Measurements from ENCODE around the gene EVI5L. TPM values are rescaled to one million over a fixed set of nuclear protein-coding genes. Genes with fewer than 3 reads are reported as not detected.

EVI5L gene
- total RNA-seq, 1 donor from 2014 or later, result 44.5 TPM

DNA sequence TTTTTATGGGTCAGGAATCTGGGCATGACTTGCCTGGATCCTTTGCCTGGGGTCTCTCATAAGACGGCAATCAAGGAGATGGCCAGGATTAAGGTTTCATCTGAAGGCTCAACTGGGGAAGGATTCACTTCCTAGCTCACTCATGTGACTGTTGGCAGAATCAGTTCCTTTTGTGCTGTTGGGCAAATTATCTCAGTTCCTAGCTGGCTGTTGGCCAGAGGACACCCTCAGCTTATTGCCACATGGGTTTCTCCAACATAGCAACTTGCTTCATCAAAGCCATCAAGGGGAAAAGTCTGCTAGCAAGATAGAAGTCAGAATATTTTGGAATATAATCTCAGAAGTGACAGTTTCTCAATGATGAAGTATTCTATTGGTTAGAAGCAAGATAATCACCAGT lies 12.2 kb upstream of the EVI5L start:
- DNase-seq, result no peak

DNA sequence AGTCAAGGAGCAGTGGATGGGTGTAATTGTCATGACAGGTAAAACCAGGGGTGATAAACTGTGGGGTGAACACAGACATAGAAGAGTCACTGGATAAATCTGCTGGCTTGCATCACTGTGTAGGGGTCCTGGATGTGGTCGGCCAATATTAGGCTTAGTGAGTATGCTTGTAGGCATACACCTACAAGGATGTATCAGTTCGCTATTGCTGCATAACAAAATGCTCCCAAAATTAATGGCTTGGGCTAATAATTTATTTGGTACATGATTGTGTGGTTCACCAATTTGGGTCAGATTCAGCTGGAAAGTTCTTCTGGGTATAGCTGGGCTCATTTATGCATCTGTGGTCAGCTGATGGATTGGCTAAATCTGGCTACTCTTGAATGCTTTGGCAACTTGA lies 11.2 kb upstream of the EVI5L start:
- DNase-seq, result no peak

DNA sequence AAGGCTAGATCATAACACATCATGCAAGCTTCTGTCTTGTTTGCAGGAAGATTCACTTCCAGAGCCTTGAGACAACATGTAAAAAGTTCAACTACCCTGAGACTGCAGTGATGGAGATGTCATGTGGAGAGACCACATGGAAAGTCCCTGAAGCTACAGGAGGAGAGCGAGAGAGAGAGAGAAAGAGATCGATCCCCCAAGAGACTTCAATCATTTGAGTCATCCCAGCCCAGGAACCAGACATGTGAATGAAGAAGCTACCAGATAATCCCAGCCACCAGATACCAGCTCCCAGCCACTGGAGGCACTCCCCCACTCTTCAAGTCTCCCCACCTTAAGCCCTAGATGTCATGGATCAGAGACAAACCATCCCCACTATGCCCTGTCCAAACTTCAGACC lies 10.7 kb upstream of the EVI5L start:
- DNase-seq, result no peak

DNA sequence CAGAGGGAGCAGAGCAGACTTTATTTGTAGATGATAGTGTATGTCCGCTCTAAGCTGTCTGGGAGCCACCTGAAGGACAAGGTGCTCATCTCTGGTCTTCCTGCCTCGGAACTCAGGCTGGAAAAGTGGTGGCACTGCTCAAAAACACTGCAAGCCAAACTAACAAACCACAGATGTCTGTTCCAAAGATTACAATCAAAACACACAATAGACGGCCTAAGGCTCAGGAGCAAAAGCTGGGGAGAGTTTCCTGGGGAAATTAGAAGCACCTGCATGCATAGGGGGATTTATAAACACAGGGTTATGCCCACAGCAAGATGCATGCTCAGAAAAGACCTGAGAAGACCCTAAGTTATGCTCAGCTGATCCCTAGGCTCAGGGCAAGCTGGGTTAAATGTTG lies 9.4 kb upstream of the EVI5L start:
- DNase-seq, result no peak

DNA sequence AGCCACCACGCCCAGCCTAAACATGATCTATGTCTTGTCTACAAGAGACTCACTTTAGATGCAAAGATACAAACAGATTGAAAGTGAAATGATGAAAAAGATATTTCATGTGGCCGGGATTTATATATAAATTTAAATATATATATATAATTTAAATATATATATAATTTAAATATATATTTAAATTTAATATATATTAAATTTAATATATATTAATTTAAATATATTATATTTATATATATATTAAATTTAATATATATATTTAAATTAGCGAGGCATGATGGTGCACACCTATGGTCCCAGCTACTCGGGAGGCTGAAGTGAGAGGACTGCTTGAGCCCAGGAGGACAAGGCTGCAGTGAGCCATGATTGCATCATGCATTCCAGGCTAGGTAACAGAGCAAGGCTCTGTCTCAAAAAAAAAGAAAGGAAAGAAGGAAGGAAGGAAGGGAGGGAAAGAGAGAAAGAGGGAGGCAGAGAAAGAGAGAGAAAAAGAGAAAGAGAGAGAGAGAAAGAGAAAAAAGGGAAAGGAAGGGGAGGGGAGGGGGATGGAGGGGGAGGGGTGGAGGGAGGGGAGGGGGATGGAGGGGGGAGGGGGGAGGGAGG lies 7.0 kb upstream of the EVI5L start:
- DNase-seq, result no peak

DNA sequence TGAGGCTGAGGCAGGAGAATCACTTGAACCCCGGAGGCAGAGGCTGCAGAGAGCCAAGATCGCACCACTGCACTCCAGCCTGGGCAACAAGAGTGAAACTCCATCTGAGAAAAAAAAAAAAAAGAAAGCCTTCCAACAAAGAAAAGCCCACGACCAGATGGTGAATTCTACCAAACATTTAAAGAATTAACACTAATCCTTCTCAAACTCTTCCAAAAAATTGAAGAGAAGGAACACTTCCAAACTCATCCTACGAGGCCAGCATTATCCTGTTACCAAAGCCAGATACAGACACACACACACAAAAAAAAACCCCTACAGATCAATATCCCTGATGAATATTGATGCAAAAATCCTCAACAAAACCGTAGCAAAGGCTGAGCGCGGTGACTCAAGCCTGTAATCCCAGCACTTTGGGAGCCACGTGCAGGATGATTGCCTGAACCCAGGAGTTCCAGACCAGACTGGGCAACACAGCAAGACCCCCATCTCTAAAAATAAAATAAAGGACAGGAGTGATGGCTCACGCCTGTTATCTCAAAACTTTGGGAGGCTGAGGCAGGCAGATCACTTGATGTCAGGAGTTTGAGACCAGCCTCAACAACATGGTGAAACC lies 6.2 kb upstream of the EVI5L start:
- DNase-seq, result no peak

DNA sequence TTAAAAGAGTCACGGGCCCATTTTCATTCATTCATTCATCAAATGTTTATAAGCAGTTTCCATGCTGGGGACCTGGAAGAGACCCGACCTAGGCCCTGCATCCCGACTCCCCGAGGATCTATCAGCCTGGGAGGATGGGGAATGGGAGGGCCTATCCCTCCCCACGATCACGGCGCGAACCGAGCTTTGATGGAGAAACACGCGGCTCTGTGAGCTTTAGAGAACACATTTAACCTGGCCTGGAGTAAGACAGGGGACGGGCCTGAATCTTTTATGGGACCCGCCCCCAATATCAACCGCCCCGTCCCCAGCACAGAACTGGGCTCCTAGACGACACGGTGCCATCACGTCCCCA lies 875 bp upstream of the EVI5L start:
- DNase-seq, result no peak

DNA sequence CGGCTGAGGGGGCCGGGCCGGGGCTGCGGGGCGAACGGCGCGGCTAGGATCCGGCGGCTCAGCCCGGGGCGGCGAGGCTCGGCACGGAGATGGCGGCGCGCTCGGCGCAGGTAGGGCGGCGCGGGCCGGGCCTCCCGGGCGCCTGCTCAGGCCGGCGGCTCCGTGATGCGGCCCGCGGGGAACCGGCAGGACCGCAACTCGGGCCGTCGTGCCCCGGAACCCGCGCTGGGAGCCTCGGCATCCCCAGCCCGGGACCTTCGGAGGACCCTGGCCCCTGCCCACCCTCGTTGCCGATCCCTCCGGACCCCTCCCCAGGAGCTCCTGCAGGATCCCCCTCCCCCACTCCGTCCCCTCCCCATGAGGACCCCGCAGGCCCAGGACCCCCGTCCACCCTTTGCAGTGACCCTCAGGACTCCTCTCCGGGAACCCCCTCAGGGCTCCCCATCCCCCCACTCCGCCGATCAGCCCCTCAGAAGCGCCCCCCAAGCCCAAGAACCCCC lies 304 bp downstream of the EVI5L start:
- DNase-seq, result no peak

DNA sequence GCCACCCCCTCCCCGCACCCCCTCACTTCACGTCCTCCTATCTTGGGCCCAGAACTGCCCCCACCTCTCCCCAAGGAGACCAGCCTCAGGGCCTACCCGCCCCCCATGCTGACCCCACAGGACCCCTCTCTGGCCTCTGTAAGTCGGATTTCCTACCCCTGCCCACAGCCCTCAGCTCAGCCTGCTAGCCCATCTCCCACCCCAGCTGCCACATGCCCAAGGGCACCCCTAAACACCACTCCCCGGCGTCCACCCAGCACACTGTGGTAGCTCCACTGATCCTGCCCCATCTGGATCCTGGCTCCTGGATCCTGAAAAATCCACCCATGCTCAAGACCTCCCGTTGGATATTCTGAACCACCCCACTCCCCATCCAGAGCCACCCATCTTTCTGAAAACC lies 805 bp downstream of the EVI5L start:
- no peak for DNase-seq

DNA sequence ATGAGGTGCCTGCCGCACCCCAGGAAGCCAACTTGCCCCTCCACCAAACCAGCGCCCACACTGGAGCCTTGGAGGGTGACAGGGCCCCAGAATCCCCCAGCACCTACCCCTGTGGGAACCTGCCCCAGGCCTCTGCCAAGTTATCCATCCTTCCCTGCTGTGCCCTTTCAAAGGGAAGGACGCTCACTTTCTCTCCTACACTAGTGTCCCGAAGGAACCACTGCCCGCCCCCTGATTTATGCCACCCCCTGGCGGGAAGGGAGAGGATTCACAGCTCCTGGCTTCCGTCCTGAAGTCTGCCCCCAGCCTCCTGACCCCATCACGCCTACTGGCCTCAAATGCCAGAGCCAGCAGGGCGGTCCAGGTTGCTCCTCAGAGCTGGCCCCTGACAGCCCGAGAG lies 1.4 kb downstream of the EVI5L start:
- no peak for DNase-seq

DNA sequence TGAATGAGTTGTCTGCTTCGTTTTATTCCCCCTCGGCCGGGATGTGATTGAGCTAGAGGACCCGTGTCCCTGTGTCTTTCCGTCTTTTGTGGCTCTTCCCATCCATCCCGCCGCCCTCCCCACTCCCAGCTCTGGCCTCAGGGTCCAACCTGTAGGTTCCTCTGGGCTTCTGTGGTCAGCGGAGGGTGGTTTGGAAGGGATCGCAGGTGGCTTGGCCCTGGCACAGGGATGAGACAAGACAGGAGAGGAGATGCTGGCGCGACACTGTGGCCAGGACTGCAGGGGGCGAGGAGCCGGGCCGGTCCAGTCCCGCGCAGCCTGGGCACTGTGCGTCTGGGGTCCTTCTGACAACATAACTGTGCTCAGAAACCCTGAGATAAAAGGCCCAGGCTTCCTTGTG lies 2.0 kb downstream of the EVI5L start:
- no peak for DNase-seq

DNA sequence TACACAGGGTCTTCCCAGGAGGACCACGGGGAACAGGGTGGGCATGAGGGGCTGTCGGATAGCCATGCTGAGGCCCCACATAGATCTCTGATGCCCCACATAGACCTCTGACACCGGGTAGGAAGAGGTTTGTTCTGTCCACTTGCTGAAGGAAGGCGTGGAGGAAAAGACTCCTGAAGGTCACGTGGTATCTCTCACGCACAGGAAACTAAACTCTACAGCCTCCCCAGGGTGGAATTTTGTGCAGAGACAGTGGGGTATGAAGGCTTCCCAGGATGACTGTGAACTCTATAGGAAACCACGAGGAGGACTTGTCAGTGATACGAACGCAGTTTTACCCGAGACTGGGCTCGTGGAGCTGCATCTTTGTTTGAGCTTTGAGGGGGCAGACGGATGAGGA lies 2.8 kb downstream of the EVI5L start:
- no peak for DNase-seq

DNA sequence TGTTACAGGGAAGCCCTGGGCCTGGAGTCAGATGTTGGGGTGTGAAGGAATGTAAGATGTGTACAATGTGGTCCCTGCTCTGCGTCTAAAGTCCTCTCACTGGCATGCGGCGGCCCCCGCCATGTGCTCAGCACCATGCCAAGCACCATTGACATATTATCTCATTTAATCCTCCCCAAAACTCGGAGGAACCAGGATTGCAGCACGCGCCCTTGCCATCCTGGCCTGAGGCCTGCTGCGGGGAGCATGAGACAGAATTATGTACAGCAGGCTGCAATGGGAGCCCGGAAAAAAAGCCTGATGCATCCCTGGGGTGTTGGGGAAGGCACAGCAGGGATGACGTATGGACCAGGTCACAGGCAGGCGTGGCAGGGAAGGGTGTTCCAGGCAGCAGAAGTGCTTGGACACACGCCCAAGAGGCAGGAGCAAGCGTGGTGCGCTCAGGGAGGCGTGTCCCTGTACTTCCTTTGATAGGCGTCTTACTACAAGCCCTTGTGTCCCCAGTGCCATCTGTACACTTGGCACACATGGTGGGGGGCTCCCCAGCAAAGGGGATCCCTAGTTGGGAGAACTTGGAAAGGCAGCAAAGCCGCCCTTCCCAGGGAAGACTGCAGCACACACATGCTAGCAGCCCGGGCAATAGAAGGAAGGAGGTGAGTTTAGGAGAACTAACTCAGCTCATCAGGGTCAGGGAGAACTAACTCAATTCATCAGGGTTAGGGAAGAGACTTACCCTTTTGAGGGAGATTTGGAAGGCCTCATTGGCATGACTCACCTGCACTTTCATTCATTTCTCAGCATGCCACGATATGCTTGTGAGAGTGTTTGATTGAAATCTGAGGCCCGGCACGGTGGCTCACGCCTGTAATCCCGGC lies 3.4 kb downstream of the EVI5L start:
- peak; percentile 35 for DNase-seq

DNA sequence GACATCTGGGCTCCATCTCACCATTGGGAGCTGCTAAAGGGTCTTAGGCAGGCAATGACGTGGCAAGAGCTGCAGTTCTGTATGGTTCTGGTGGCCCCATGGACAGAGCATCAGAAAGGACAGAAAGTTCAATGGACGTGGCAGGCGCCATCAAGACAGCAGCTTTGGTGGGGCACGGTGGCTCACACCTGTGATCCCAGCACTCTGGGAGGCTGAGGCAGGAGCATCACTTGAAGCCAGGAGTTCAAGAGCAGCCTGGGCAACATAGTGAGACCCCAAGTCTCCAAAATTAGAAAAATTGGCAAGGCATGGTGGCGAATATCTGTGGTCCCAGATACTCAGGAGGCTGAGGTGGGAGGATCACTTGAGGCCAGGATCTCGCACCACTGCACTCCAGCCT lies 9.5 kb downstream of the EVI5L start:
- DNase-seq, result no peak

DNA sequence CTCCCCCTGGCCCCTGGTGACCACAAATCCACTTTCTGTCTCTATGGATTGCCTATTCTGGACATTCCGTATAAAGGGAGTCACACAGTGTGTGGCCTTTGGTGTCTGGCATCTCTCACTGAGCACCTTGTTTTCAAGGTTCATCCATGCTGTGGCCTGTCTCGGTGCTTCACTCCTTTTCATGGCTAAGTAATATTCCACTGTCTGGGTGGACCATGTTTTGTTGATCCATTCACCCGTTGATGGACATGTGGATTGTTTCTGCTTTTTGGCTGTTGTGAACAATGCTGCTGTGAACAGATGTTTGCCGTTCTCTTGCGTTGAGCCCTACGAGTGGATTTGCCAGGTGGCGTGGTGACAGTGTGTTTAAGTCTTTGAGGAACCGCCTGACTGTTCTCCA lies 10.6 kb downstream of the EVI5L start:
- DNase-seq, result no peak

DNA sequence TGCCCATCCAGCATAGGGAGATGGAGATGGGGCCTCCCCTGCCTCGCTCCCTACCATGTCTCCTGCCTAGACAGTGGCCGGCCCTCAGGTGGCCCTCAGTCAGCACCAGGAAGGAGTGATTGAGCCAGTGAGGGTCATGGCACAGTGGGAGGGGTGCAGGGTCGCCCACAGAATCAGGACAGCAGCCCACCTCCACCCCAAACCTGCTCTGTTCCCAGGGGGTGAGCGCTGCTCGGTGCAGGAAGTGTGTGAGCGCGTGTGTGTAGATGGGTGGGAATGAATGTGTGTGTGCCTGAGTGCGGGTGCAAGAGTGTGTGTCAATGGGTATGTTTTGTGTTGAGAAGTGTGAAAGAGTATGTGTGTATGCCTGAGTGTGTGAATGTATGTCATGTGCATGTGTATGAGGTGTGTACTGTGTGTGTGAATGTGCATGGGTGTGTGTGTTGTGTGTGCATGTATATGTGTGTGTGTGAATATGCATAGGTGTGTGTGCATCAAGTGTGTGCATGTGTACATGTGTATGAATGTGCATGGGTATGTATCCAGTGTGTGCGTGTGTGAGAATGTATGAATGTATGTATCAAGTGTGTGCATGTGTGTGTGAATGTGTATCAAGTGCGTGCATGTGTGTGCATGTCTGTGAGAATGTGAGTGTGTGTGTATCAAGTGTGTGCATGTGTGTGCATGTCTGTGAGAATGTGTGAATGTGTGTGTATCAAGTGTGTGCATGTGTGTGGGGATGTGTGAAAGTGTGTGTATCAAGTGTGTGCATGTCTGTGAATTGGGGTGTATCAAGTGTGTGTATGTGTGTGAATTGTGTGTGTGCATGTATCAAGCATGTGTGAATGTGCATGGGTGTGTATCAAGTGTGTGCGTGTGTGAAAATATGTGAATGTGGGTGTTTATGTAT lies 12.0 kb downstream of the EVI5L start:
- no peak for DNase-seq

DNA sequence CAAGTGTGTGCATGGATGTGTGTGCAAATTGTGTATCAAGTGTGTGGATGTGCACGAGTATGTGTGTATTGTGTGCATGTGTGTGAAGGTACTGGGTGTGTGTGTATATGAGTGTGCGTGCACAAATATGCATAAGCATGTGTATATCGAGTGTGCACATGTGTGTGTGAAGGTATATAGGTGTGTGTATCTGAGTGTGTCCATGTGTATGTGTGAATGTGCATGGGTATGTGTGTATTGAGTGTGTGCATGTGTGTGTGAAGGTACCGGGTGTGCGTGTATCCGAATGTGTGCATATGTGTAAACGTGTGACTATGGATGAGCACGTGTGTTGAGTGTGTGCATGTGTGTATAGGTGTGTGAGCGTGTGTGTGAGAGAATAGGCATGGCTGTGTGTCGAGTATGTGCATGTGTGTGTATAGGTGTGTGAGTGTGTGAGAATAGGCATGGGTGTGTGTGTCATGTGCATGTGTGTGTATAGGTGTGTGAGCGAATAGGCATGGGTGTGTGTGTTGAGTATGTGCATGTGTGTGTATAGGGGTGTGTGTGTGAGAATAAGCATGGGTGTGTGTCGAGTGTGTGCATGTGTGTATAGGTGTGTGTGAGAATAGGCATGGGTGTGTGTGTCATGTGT lies 12.8 kb downstream of the EVI5L start:
- DNase-seq, result no peak

DNA sequence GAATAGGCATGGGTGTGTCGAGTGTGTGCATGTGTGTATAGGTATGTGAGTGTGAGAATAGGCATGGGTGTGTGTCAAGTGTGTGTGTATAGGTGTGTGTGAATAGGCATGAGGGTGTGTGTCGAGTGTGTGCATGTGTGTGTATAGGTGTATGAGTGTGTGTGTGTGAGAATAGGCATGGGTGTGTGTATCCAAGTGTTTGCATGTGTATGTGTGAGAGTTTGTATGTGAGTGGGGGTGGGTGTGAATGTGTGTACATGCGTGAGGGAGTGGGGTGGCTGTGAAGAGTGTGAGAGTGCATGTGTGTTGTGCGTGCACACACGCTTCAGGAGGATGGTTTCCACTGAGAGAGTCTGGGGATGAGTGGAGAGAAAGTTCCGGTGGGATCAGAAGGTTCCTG lies 13.5 kb downstream of the EVI5L start:
- no peak for DNase-seq

DNA sequence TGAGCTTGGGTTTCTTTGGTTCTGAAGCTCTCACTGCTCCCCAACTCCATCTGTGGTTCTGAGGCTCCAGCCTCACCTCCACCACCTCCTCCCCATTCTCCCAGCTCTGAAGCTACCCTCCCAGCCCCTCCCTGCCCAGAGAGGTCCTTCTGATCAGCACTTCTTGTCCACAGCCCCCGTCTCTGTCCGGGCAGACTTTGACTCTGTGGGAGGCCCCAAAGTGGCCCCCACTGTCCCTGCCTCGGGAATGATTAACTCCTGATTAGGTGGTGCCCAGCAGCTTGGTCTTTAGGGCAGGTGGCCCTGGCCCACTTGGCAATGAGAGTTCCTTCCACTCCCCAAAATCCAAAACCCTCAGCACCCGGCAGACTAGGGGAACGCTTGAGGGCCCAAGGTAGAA lies 14.4 kb downstream of the EVI5L start:
- no peak for DNase-seq

DNA sequence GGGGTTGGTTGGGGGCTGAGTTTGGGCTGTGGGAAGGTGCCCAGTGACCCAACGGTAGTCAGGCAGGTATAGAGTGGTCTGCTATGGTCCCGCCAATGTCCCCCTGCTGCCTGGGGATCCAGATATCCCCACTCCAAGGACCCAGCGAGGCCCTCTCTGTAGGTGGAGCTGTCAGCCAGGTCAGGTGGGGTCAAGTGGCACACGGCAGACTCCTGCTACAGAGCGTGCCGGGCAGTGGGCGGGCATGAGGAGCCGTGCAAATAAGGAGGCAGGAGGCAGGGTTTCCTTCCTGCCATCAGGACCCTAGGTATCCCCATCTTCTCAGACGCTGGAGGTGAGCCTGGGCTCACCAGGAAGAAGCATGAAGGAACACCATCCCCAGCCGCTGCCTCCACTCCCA lies 14.9 kb downstream of the EVI5L start:
- DNase-seq, result no peak

DNA sequence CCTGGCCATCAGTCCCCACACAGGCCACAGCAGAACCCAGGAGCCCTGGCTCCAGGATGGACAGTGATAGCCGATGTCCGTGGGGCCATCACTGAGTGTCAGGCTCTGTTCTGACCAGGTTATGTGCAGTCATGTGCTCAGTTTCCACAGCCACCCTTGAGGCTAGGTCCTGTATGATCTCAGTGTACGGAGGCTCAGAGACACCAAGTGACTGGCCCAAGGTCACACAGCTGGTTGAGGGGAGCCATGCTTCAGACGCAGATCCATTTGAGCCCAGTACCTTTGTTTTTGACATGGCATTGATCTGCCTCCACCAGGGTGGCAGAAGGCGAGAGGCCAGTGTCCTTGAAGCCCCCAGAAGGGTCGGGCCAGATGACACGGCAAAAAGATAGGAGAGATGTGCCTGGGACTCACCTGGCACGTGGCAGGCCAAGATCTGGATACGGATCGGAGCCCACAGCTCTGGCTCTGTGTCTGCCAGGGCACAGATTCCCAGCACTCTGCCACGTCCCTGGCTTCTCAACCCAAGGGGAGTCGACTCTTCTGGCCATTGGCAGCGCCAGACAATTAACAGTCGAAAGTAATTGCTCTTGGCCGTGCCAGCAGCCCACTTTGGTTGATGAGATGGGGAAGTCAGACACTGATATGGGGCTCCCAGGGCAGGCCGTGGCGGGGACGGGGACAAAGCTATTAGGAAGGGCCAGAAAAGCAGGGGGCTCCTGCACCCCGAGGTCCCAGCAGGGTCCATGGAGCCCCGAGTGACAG lies 15.6 kb downstream of the EVI5L start:
- no peak for DNase-seq
